Measurements from ENCODE around the gene ZNF668.
"Not testable (repeated sequence)": the region's sequence is repeated elsewhere in the genome, so short reads cannot be mapped to it uniquely, and the experiment has no call there.

The ZNF668 gene

DNA sequence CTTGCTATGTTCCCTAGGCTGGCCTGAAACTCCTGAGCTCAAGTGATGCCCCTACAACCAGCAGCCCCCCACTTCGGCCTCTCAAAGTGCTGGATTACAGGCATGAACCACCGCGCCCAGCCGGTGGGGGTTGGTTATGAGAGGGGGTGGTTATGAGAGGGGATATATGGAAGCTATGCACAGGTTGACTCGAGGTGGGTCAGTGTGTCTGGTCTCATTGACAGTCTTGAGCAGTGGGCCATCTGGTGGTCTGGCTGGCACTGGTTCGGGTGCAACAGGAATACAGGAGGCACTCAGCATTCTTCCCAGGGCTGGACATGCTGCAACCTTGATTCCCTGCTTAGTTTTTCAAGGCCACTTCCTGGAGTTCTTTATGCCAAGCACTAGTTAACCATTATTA, 58.0 kb downstream of the ZNF668 start:
- TF ChIP-seq CTCF (IDR thresholded peaks at IDR 0.05; ENCODE audit: insufficient read depth, low read length) (no peak), REST (IDR thresholded peaks at IDR 0.05; ENCODE audit: insufficient replicate concordance, low read depth) (no peak), SPI1 (IDR thresholded peaks at IDR 0.05; ENCODE audit: borderline replicate concordance, low read depth) (no peak), POLR2AphosphoS5 (IDR thresholded peaks at IDR 0.05; ENCODE audit: low read depth) (no peak), GABPA (IDR thresholded peaks at IDR 0.05; ENCODE audit: low read depth) (no peak)
- no peak for DNase-seq (ENCODE audit: low read depth in 1 of 2, low spot score in 1 of 2)
- H3K27ac ChIP-seq (replicated peaks): no peak overlapping the region
- peaks cover 5% of the 10 kb centered on the region for H3K27me3 ChIP-seq (ENCODE audit: insufficient read depth, poor library complexity, severe bottlenecking)
- no peak overlapping the region for H3K4me3 ChIP-seq (replicated peaks; ENCODE audit: insufficient read depth, low read length)

DNA sequence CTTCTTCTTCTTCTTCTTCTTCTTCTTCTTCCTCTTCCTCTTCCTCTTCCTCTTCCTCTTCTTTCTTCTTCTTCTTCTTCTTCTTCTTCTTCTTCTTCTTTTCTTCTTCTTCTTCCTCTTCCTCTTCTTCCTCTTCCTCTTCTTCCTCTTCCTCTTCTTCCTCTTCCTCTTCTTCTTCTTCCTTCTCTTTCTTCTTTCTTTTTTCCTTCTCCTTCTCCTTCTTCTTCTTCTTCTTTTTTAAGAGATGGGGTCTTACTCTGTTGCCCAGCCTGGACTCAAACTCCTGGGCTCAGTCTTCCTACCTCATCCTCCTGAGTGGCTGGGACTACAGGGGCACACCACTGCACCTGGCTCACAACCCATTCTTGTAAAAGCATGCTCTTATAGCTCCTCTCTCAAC, 60.7 kb downstream of the ZNF668 start:
- H3K27ac ChIP-seq (replicated peaks); H3K4me3 ChIP-seq (replicated peaks; ENCODE audit: insufficient read depth, low read length); DNase-seq (ENCODE audit: low read depth in 1 of 2, low spot score in 1 of 2): not testable (repeated sequence)
- H3K27me3 ChIP-seq (ENCODE audit: insufficient read depth, poor library complexity, severe bottlenecking): peaks cover 23% of the 10 kb centered on the region
- TF ChIP-seq SPI1 (IDR thresholded peaks at IDR 0.05; ENCODE audit: borderline replicate concordance, low read depth): peak; percentile 36; the same call in 1 of the 2 replicates

GRCh38 chr16:31011815-31012214, 62.2 kb downstream of the ZNF668 start:
- not testable (repeated sequence) for DNase-seq (ENCODE audit: low read depth in 1 of 2, low spot score in 1 of 2); H3K27ac ChIP-seq (replicated peaks); H3K4me3 ChIP-seq (replicated peaks; ENCODE audit: insufficient read depth, low read length)
- H3K27me3 ChIP-seq (ENCODE audit: insufficient read depth, poor library complexity, severe bottlenecking): peaks cover 34% of the 10 kb centered on the region

Data from HL-60 (cell line).